HG02885 (cell line): ENCODE results near the gene MCC.

ENCODE experiments used
- ATAC-seq: cut with Tn5 transposase; IDR thresholded peaks from one replicate; pipeline ENCODE4 v1.9.1; 2021; ENCODE audit warnings: mild to moderate bottlenecking; ENCODE audit not compliant: unreplicated experiment, poor library complexity

MCC gene

DNA sequence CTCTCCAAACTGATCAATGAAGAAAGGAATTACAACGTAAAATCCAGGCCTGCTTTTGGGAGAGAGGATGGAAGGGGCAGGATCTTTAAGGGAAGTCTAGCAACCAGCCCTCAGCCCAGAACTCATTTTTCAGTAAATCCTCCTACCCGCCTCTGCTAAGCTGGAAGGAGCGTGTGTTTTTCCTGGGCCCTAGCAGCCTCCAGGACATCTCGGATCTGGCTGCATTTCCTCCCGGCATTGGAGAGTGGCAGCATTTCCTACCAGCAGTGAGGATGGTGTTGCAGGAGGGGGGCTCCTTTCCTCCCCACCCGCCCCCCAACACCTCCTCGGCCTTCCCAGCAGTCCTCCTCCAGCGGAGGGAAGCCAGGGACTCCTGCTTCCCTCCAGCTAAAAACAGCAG lies 457.1 kb downstream of the MCC start:
- ATAC-seq, result no peak

DNA sequence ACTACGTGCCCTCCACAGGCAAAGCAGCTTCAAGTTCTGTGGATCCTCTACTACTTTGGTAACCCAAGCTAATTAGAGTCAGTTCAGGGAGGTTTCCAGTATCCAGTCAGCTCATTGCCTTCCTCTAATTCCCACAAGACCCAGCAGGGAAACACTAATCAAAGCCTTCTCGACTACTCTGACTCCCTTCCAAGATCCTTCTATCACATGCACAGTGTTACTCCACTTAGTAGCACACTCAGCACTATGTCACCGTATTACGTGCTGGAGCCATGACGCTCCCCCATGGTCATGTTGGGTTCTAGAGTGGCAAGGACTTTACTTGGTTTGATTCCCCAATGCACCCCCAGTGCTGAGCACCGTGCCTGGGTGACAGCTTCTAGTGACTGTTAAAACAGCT lies 458.6 kb downstream of the MCC start:
- no peak for ATAC-seq

DNA sequence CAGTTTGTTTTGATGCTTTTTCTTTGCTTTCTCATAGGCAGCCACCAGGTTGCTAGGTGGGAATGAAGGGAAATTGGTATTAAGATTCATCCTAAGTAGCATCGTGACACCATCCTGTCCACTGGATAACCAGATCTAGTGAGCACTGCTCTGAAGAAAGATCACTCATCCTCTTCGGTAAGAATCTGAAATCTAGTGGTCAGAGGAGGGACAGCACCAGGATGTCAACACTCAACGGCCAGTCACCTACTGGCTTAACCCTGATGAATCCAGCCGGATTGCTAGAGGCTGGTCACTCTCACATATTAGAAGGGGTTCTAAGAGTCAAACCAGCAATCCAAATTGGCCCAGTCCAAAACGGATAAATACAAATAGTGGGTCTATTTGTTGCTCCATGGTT lies 460.8 kb downstream of the MCC start:
- ATAC-seq, result no peak

DNA sequence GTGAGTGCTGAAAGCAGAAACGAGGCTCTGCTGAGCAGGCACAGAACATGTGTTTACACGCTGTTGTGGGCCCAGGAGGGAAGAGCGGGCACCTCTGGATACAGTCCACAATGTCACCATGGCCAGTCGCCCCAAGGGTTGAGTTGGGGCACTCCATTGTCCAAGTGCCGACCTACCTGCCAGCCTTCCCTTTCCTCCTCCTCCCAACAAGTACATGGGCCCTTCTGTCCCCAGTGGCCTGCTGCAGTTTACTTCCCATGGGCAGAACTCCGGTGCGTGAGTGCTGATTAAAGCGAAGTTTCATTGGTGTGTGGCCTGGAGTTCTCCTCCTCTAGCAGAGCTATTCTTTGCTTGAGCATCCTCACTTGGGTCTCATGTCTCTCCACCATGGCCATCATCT lies 461.2 kb downstream of the MCC start:
- ATAC-seq, result no peak

DNA sequence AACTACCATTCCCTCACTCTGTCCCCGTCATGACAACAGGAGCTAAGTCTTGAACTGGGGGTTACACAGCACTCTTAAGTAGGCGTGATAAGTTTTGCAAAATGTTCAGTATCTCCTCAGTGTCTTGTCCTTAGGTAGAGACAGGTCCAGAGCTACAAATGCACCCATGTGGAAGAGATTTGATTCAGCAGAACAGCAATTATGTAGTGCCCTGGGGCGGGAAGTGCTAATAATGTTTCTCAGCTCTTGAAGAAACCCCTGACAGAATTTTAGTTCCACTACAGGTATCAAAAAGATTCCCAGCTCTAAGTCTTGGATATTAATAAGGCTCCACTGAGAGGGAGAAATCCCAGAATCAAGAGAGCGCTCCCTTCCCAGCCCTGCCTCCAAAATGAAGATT lies 462.0 kb downstream of the MCC start:
- no peak for ATAC-seq

DNA sequence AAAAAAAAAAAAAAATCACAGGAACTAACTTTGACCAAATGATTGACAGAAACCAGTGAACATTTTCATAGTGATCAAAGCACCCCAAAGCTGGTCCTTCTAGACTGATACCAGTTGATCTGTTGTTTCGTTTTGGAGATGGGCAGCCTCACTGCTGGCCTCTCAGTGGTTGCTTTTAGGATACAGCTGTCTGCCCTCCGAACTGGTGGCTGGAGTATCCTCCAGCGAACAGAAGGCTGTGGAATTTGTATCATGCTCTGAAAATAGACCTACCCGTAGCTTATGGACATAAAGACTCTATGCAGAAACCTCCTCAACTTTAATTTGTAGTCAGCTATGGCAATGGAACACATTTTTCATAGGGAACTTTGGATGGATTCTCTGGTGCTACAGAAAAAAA lies 462.7 kb downstream of the MCC start:
- no peak for ATAC-seq

DNA sequence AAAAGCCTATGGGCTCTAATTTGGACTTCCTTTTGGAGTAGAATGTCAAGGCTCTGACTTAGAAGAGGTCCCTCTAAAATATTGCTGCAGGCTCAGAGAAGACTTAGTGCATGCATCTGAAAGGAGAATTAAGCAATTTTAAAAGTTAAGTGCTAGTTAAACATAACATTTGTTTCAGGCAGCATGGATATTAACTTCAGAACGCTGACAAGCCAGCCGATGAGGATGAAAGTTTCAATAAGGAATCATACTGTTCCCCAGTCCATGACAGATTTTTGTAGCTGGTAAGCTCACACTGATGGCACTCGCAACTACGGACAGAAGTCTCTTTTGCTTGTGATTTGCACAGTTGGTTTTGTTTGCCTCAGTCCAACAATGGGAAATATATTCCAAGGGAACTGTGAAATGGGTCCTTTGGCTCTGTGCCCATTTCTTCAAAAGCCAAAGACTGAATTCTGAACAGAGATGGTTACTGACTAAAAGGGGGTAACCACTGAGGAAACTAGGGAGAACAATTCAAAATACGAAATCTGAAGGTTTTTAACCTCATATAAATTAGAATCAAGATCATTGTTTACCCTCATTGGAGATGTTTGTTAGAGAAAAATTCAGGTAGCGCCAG lies 464.1 kb downstream of the MCC start:
- no peak for ATAC-seq

DNA sequence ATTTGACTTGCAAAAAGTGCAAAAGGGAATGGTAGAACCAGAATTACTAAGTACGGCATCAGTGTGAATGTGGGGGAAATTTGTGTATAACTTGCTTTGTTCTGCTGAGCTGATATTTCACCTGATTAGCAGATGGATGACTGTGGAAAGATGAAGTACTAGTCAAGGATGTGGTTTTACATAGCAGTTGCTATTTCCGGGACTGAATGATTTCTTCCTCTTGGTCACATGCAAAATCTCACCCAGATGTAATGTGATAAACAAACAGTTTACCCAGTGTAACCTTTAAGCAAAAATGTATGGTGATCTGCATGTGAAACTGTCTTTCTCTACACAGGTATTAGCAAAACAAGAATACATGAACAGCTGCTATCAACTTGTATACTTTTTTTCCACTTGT lies 465.6 kb downstream of the MCC start:
- ATAC-seq, result peak; percentile 87

DNA sequence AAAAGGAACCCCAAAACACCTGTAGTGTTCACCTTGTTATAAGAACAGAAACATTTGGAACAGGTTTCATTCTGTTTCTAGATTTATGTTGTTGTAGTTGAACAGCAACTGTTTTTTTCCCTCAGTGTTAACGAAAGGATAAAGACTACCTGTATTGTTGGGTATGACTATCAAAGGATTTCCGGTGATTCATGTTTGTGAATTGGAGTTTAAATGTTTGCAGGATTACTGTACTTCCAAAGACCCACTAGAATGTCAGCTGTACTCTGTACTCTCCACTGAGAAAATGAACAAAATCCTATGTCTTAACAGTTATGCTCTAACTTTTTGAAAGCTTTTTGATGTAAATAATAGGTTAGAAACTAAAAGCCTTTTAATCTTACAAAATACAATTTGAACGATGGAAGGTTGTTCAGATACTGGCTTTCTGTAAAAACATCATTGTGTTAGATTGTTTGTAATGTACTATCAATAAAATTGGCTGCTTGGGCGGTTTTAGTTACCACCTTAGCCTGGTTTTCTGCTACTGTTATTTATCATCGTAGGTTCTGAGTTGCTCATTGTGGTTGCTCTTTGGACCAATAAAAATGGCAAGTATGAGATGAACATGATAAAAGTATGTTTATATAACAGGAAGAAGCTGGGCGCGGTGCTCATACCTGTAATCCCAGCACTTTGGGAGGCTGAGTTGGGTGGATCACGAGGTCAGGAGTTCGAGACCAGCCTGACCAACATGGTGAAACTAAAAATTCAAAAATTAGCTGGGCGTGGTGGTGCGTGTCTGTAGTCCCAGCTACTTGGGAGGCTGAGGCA lies 467.6 kb downstream of the MCC start:
- ATAC-seq, result no peak

DNA sequence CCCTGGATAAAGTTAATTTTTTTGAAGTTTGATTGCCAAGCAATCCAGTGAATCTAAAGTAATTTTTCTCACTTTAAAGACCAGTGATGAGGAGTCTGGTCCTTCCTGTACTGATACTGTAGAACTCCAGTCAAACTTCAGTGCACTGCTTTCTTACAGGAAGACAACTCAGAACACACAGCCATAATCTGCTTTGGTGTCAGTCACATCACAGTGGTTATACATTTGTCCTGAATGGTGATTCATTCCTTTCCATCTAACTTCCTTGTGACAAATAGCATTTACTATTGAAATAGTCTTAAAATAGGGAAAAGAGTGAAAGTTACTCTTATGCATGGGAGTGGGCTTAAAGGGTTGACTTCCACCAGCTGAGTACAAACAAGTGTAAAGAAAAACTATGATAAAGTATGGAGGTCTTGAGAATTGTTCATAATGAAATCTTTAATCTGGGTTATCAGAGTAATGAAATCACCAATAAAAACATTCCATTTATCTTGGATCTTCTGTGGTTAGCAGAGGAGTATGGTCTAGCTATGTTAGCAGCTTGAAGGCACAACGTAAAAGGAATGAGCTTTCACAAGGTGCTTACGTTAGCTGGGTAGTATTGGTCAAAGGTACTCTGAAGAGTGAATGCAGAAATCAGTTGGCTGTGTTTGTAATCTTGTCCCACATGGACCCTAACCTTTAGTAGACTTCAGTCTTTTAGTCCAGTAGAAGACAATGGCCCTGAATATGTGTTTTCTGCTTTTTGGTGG lies 470.2 kb downstream of the MCC start:
- ATAC-seq, result no peak

DNA sequence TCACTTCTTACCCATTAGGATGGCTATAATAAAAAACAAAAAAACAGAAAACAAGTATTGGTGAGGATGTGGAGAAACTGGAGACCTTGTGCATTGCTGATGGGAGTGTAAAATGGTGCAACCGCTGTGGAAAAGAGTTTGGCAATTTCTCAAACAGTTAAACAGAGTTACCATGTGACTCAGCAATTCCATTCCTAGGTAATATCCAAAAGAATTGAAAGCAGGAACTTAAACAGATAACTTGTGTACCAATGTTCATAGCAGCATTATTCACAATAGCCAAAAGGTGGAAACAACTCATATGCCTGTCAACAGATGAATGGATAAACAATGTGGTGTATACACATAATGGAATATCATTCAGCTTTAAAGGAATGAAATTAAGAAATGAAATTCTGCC lies 482.8 kb downstream of the MCC start:
- ATAC-seq, result no peak

DNA sequence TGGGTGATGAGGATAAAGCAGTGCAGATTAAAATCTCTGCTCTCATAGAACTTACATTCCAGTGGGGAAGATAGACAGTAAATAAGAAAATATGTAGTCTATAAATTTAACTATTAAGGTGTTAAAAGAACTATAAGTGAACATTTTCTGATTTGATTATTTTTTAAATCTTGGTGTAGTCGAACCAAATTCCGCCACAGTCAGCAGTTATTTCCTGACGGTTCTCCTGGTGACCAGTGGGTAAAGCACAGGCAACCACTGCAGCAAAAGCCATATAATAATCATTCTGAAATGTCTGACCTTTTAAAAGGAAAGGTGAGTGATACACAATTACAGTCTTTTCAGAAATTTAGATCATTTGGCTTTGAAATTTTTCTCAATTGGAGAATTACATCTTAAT lies 484.5 kb downstream of the MCC start:
- ATAC-seq, result no peak

DNA sequence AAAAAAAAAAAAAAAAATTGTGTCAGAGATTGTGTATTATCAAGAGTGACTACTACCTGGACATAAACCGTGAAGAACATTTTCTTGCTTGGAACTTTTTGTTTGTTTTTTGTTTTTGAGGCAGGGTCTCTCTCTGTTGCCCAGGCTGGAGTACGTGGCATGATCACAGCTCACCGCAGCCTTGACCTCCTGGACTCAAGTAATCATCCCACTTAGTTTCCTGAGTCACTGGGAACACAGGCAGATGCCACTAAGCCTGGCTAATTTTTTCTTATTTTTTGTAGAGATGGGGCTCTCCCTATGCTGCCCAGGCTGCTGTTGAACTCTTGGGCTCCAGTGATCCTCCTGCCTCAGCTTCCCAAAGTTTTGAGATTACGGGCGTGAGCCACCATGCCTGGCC lies 485.8 kb downstream of the MCC start:
- no peak for ATAC-seq

DNA sequence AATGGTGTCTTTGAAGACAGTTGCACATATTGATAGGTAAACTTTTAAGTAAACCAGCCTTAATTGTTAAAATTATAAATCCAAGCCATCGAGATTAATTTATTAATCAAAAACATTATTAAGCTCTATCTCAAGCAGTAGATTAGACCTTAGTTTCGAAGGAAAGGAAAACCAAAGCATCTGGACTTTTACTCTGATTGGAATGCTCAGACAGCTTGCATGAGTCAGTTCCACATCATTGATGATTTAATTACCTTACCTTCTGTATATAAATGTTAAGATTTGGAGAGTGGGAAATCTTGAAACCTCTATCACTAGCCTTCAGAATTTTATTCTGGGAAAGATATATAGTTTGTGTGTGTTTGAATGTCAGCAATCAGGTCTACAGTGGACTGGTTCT lies 487.8 kb downstream of the MCC start:
- ATAC-seq, result no peak

DNA sequence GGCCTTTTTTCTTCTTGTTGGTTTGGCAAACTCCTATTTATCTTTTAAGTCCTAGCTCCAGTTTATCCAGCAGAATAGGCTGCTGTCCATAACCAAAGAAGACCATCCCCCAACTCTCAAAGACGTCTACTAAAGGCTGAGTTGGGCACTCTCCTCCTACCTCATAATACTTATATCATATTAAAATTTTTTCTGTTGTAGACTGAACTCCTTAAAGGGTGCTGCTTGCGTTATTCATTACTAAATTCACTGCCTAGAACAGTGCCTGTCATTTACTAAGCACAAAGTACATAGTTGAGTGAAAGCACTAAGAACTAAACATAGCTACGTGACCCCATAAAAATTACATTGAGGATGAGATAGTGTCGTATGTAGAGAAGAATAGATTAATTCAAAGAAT lies 490.0 kb downstream of the MCC start:
- ATAC-seq, result no peak

DNA sequence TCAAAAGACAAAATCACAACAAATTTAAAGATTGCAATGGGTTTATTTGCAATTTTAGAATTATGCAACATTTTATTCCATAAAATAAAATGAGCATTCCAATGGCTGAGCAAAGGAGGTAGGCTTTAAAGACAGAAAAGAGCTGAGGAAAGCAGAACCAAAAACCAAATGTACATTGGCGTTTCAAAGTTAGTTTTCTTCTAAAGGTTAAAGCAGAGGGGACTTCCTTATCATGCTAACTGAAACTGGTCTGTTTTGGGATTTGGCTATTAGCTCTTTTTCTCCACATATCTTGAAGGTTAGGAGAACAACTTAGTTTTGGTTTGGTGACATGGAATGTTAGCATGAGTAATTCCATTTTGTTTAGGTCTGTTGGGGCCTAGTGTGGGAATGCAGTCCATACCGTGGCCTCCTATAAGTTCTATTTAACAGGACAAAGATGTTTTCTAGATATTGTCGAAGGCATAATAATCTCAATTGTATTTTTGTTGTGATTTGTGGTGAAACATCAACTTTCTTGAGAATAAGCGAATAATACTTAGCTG lies 491.4 kb downstream of the MCC start:
- ATAC-seq, result no peak

DNA sequence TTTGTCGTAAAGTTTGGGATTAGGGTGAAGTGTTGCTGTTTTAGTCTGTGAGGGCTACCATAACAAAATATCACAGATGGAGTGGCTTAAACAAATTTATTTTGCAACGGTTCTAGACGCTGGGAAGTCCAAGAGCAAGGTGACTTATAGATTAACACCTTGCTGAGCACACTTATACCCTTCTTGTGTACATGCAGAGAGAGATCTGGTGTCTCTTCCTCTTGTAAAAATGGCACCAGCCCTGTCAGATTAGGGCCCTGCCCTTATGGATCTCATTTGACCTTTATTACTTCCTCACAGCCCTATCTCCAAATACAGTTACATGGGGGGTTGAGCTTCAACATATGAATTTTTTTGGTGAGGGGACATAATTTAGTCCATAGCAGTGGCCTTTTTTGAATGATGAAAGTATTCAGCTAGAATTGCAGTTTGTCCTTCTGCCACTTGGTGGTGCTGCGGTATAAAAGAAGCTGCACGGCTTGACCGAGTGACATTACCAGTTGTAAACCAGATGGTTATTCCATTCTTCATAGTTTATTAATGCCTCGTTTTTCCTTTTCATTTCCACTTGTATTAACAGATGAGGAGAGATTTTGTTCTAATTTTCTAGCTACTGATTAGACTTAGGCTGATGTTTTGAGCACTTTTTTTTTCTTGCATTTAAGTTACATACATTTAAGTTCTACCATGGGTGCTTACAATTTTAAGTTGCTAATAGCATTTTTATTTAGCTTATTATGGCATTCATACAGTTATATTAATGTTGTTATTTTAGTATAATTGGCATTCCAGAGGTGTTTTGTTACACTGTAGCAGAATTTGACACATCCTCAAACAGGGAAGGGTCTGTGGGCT lies 492.3 kb downstream of the MCC start:
- ATAC-seq, result peak; percentile 91

DNA sequence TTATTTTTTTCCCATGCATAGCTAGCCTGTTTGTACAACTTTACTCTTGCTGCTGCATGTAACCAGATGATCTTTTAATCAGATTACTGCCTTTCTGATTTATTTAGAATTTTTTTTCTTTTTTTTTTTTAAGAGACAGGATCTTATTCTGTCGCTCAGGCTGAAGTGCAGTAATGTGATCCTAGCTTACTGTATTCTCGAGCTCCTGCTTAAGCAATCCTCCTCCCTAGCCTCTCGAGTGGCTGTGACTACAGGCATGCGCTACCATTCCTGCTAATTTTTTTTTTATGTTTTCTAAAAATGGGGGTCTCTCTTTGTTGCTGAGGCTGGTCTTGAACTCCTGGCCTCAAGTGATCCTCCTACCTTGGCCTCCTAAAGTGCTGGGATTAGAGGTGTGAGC lies 502.0 kb downstream of the MCC start:
- no peak for ATAC-seq

DNA sequence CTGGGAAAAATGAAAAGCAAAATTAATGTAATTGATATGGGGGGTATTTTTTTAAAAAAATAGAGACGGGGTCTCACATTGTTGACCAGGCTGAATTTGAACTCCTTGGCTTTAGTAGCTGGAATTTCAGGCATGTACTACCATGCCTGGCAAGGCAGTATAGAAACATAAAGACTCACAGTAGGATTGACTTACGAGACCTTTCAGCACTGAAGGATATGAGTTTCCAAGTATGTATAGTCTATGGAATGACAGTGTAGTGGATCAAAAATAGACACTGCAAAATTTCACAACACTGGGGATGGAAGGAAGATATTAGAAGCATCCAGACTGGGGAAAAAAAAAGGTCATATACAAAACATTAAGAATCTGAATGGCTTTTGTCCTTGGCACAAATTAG lies 504.9 kb downstream of the MCC start:
- no peak for ATAC-seq

DNA sequence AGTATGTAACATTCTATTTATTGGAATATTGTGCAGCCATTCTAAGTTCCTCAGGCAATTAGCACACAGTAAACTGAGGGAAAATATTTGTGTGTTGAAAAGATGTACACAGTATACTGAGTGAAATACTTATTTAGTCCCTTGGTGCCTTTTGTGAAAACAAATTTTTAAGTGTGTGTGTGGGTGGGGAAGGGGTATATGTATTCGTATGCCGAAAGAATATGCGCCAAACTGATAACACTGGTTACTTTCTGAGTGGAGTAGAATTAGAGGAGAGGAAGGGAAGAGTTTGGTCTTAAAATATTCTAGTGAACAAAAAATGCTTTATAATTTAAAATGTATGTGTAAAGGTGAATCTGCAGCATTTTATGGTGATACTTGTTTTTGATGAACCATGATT lies 508.5 kb downstream of the MCC start:
- no peak for ATAC-seq
